GM19468 (cell line): Measurements from ENCODE around the gene NUDT6.
"Not testable (repeated sequence)": the region's sequence is repeated elsewhere in the genome, so short reads cannot be mapped to it uniquely, and the experiment has no call there.

ENCODE experiments used
- ATAC-seq: cut with Tn5 transposase; IDR thresholded peaks from one replicate; pipeline ENCODE4 v1.9.1; 2021; ENCODE audit warnings: mild to moderate bottlenecking, moderate library complexity, moderate number of reproducible peaks; ENCODE audit not compliant: unreplicated experiment; ENCODE audit errors: extremely low read depth

The NUDT6 gene

DNA sequence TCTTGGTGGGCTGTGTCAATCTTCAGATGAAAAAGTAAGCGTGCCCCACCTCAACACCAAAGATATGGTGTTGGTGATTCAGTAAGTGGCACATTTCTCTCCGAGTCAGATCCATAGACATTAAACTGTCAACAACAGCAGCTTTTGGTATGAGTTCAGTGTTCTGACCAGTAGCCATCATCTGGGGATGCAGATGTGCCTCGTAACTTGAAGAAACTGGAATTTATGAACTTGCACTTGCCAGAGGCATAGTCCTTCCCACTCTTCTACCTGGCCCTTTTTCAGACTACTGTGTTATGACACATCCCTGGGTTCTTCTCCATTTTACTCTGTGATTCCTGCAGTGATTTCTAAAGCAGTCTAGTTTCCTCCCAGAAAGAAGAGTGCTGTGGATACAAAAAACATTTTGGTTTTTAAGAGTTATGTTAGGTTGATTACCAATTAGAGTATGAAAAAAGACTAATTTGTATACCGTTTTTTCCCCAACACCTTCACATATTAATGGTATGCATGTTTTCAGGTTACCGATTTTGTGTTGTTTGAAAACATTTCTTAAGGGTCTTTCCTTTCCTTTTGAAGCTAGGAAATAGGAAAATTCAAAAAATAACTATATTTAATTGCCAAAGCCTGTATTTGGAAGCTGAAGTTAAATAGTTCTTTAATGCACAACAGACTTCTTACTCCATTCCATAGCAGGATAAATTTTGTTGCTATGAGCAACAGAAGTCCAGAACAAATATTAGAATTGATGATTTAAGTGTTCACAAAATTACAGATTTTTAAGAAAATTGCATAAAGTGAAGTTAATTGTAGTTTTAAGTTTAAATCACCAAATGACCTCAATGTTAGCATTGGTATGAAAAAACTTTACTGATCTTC, 39.3 kb downstream of the NUDT6 start:
- ATAC-seq, result no peak

DNA sequence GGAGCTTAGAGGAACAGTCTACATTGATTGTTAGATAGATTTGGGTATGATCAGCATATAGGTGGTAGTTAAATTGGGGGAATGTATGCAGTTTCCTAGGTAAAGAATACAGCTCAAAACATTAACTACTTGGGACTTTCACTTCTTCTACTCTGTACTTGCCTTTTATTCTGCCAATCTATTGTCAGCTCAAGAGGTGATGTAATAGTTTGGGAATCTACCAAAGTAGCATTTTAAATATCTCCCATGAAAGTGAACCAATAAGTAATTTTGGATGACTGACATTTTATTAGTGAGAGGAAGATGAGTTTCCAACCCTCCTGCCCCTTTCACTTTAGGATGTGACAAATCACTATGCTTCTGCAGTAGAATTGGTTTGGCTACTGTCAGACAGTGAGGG, 43.4 kb downstream of the NUDT6 start:
- no peak for ATAC-seq

DNA sequence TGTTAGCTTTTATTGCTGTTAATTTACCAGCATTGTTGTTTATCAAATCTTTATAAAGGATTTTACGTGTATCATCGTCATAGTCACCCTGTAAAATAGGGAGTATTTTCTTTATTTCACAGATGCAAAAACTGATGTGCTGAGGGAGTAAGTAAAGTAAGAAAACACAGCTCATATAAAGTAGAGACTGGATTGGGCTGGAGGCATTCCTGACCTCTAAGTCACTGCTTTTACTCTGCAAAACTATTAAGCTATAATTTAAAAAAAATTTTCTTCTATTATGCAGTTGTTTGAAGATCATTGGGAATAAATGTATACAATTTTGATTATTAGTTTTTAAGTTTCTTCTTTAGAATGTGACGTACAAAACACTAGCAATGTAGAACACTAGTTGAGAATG, 45.9 kb downstream of the NUDT6 start:
- no peak for ATAC-seq

DNA sequence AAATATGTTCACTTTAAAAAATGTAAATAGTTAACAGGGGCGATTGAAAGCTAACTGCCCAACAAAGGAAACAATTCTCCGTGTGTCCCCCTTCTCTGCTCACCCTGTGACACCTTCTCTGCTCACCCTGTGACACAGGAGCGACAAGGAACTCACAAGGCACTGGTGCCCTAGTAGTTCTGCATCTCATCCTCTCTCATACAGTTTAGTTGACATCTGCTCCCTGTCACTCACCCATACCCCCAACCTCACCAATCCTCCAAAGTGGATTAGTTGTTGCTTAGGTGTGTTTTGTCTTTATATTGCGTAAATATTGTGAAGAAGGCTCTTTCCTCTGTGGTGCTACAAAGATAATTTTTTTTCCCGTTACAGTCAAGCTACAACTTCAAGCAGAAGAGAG, 46.4 kb downstream of the NUDT6 start:
- no peak for ATAC-seq

DNA sequence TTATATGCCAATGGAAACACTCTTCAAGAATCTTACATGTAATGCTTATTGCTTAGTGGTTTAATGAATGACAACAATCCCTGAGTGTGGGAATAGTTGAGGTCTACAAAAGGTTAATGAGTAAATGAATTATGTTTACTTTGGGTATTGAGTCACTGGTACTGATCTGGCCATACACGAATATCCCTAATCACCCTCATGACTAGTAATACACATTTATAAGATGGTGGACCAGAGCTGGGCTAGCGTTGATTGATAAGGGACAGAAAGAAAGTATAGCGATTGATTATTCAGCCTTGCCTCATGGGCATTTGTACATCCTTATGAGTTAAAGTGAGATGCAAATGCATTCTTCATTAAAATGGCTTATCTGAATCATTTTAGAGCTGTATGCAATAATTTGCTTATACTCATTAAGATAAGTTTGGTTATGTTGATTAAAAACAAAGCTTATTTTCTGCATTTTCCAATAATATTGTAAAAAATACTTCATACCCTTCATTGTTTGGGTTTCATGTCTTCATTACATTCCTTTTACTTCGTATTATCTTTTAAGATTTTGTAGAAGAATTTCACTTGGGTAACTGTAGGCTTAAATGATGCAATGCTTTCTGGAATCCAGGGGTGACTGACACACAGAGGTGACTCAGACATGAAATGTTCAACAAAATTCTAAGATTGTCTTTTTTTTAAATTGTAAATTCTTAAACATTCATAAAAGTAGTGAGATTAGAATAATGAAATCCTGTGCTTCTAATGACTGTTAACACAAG, 48.4 kb downstream of the NUDT6 start:
- ATAC-seq, result no peak

DNA sequence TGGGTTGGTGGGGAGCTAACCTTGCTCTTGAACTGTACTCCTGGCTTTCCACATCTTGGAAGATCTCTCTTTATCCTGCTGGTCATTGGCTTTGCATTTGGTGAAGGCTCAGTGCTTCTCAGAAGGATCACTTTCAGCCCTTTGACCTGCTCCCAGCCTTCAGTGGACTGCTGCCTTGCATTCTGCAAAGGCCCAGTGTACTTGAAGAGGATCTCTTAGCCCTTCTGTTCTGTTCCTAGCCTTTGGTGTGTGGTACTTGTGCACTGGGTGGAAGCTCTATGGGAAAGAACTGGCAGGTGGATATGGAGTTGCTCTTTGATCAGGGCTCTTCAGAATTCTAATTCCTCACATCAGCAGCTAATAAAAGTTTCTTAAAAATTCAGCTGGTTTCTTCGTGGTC, 49.3 kb downstream of the NUDT6 start:
- ATAC-seq, result no peak

DNA sequence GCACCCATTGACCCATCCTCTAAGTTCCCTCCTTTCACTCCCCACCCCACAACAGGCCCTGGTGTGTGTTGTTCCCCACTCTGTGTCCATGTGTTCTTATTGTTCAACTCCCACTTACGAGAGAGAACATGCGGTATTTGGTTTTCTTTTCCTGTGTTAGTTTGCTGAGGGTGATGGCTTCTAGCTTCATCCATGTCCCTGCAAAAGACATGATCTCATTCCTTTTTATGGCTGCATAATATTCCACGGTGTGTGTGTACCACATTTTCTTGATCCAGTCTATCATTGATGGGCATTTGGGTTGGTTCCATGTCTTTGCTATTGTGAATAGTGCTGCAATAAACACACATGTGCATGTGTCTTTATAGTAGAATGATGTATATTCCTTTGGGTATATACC, 54.2 kb downstream of the NUDT6 start:
- not testable (repeated sequence) for ATAC-seq

DNA sequence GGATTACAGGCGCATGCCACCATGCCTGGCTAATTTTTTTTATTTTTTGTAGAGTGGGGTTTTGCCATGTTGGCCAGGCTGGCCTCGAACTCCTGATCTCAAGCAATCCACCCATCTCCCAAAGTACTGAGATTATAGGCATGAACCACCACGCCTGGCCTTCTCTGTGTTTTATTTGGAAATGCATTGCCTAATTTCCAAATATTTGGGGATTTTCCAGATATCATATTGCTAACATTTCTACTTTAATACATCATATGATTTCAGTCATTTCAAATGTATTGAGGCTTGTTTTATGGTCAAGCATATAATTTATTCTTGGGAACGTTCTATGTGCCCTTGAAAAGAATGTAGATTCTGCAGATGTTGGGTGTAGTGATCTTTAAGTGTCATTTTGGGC, 57.0 kb downstream of the NUDT6 start:
- no peak for ATAC-seq

DNA sequence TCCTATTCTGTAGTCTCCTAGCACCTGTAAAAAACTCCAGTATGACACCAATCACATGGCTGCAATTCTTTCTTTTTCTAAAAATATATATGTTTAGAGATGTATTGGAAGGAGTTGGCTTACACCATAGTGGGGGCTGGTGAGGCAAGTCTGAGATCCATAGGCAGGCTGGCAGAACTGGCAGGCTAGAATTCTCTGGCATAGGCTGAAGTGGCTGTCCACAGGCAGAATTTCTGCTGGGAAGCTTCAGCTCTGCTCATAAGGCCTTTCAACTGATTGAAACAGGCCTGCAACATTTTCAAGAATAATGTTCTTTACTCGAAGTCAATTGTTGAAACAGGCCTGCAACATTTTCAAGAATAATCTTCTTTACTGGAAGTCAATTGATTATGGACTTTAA, 58.8 kb downstream of the NUDT6 start:
- ATAC-seq, result no peak

DNA sequence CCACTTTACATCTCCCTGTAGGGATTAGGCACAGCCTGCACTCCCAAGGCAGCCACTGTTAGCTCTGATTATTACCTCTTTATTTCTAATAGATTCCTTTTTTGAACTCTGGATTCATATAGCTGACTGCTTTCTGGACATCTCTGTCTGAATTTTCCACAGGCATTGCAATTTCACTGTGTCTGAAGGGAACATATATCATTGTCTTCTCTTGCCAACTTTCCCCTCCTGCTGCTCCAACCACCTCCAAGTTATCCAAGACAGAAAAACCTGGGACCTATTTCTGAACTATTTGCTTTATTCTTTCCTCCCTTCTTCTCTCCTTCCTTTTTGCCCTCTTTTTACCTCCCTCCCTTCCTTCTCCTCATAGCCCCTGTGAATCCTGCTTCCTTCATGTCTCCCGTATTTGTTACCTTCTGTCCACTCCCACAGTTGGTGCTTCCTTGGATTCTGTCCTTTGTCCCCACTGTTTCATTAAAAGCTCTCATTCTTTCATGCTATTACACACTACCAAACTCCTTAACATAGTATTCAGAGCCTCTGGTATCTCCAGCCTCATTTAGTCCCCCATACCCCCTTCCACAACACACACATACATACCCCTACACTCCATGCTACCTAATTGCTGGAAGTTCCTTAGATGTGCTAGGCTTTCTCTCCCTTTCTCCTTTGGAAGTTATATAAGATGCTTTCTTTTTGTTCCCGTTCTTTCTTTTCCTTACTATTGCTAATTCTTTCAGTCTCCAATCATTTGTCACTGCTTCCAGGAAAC, 61.0 kb downstream of the NUDT6 start:
- no peak for ATAC-seq

DNA sequence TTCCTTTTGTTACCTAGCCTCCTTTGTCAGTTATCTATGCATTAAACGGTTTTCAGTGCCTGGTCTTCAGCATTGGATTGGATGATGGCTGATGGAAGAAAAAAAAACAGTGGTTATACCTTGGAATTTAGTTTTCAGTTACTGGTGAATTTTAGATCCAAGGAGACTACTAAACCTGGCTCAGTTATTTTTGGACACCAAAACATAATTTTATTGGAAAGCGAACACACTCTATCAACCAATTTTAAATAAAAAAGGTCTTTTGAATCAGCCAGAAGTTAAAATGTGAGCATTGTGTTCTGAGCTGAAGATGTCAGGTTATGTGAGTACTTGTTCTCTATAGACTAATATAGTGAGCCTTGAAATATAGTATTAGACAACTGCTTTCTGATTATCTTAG, 63.7 kb downstream of the NUDT6 start:
- no peak for ATAC-seq

DNA sequence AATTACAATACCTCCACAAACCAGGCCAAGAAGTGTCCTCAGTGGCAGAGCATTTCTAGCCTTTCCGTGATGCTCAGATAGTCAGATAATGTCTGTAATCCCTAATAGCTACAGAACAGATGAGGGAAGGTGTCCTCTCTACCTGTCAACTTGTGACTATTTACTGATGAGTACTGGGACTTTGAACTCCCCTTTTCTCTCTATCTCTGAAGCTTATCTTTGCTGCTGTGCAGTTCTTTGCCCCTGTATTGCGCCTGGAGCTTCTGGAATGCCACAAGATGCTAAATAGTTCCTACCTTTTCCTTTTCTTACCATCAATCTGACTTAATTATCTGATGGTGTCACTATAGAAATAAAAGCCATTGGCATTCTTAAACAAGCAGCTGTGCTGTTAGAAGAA, 65.2 kb downstream of the NUDT6 start:
- ATAC-seq, result no peak

DNA sequence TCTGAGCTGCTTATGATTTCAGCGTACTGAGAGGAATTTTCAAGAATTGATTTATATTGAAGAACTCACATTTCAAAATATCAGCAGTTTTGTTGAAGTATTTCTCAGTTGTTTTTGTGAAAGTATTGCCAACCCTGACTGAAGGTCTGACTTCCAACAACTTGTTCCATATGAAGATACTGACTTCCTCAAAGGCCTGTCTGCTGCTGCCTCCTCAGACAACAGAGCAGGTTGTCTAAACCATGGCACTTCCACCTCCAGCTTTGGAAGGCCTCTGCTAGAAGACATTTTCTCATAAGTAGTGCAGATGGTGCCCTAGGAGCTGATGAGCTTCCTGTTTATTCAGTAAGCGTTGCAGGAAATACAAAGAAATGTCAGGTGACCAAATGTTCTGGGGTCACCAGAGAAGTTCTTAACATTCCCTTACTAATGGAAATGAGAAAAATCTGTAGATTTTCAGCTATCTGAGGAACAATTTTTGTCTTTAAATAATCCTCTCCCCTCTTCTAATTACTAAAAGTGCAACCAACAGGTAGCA, 67.0 kb downstream of the NUDT6 start:
- no peak for ATAC-seq

DNA sequence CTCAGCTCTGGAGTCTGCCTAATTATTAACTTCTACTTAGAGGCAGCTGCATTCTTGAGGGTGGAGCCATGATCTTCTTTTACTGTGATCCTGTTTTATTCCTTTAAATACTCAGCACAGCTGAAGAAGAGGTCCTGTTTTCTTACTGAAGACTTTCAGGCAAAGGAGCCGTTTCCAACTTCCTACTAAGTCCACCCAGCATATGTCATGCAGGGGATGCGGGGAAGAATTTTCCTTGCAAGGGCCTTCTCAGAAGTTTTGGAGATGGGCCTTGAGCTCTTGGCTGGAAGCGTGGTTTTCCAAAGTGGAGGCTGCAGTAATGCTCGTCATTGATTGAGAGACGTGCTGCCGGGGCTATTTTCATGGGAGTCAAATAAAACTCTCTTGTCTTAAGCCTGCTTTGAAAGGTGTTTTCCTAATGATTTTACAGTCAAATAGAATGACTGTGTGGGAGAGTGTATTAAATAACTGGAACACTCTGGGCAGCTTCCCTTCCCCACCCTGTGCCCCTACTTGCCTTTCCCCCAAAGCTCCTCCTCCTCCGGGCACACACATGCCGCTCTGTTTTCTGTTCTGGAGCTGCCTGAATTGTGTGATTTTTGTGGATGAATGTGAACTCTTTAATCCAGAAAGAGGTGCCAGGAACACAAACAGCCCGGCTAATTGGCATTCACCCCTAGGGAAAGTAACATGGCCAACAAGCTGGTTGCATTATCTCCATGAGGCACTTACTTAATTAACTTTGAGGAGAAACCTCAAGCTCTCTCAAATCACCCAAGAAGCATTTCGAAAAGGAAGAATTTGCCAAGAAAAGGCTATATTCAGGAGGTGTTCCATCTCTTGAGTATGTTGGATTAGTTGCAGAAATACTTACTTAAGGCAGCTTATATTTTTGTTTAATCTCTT, 67.7 kb downstream of the NUDT6 start:
- ATAC-seq, result no peak

DNA sequence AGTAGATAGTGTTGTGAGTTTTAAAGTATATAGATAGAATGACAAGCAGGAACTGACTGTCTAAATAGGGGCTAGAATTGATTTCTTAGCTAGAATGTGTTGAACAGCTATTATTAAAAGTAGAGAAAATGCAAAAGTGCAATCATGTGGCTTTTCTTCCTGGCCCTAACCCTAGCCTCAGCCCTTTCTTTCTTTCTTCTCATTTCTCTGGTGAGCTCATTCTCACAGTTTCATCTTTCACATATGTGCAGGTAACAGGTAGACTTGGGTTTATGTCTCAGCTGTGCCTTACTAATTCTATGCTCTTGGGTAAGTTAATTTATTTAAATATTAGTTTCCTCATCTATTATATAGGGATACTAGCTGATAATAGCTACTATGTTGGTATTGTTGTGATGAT, 70.8 kb downstream of the NUDT6 start:
- ATAC-seq, result no peak

DNA sequence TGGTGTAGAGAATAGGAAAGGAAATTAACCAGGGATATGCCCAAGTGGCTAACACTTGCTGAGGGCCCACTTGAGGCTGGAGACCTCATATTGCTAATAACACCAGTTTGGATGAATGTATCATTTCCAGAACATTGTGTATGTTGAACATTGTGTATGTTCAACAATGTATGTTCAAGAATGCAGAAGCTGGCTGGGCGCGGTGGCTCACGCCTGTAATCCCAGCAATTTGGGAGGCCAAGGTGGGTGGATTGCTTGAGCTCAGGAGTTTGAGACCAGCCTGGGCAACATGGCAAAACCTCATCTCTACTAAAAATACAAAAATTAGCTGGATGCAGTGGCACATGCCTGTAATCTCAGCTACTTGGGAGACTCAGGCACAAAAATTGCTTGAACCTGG, 72.6 kb downstream of the NUDT6 start:
- not testable (repeated sequence) for ATAC-seq

DNA sequence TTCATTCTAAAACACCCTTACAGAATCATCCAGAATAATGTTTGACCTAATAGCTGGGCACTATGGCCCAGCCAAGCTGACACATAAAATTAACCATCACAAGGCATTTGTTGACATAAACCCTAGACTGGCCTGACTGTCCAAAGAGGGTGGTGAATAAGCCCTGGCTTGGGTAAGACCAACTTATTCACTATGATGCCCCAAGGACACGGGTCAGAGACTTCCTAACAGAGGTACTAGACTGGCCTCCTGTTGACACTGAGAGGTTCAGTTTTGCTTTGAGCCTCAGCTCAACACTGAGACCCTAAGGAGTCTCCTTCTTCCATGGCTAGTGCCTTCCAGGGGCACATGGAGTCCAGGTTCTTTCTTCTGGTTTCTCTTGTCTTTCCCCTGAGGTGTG, 74.5 kb downstream of the NUDT6 start:
- no peak for ATAC-seq

DNA sequence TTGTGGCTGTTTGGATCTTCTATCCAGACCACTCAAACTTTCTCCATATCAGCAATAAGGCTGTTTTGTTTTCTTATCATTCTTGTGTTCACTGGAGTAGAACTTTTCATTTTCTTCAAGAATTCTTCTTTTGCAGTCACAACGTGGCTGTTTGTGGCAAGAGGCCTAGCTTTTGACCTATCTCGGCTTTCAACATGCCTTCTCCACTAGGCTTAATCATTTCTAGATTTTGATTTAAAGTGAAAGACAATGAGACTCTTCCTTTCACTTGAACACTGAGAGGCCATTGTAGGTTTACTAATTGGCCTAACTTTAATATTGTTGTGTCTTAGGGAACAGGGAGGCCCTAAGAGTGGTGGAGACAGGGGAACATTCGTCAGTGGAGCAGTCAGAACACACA, 76.6 kb downstream of the NUDT6 start:
- no peak for ATAC-seq

DNA sequence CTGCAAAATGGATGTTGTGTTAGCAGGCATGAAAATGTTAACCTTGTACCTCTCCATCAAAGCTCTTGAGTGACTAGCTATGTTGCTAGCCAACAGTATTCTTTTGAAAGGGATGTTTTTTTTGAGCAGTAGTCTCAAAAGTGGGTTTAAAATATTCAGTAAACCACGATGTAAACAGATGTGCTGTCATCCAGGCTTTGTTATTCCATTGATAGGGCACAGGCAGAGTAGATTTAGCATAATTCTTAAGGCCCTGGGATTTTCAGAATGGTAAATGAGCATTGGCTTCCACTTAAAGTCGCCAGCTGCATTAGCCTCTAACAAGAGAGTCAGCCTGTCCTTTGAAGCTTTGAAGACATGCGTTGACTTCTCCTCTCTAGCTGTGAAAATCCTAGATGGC, 77.3 kb downstream of the NUDT6 start:
- ATAC-seq, result no peak

DNA sequence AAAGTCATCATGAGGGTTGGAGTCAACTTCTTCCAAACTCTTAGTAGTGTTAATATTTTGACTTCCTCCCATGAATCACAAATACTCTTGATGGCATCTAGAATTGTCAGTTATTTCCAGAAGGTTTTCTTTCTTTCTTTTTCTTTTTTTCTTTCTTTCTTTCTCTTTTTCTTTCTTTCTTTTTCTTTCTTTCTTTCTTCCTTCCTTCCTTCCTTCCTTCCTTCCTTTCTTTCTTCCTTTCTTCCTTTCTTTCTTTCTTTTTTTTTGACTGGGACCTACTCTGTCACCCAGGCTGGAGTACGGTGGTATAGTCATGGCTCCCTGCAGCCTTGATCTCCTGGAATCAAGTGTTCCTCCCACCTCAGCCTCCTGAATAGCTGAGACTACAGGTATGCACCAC, 78.0 kb downstream of the NUDT6 start:
- not testable (repeated sequence) for ATAC-seq
